RWPE2 (cell line): Measurements from ENCODE around the gene ABCA12.
"Not testable (repeated sequence)": the region's sequence is repeated elsewhere in the genome, so short reads cannot be mapped to it uniquely, and the experiment has no call there.

ENCODE experiments used
- ATAC-seq: fragments of 200-7000 bp; cut with Tn5 transposase; 3 replicates; pipeline ENCODE4 v1.9.1; 2021; ENCODE audit warnings: low read depth
- DNase-seq: peaks from one replicate; pipeline ENCODE4 v3.0.0-alpha.2; 2020; ENCODE audit warnings: low spot score
- H3K27ac ChIP-seq: fragments of 450-650 bp; 2 replicates; pipeline ENCODE4 v1.5.1; 2017; ENCODE audit warnings: mild to moderate bottlenecking; ENCODE audit not compliant: poor library complexity, severe bottlenecking
- H3K27me3 ChIP-seq: fragments of 250-450 bp; sonication (Bioruptor Pico); 2 replicates; pipeline ENCODE4 v1.5.1; 2021; ENCODE audit warnings: mild to moderate bottlenecking, moderate library complexity; ENCODE audit not compliant: insufficient read depth, poor library complexity, severe bottlenecking
- H3K36me3 ChIP-seq: fragments of 250-450 bp; sonication (Bioruptor Pico); 2 replicates; pipeline ENCODE4 v1.5.1; 2020; ENCODE audit warnings: low read depth, mild to moderate bottlenecking, moderate library complexity
- H3K4me1 ChIP-seq: fragments of 250-450 bp; sonication (Bioruptor Pico); 2 replicates; pipeline ENCODE4 v1.5.1; 2021; ENCODE audit warnings: mild to moderate bottlenecking, moderate library complexity; ENCODE audit not compliant: insufficient read depth, poor library complexity, severe bottlenecking
- H3K4me3 ChIP-seq: fragments of 250-450 bp; sonication (Bioruptor Pico); 2 replicates; pipeline ENCODE4 v1.5.1; 2021; ENCODE audit warnings: mild to moderate bottlenecking, moderate library complexity; ENCODE audit not compliant: severe bottlenecking
- H3K9me3 ChIP-seq: fragments of 250-450 bp; sonication (Bioruptor Pico); 2 replicates; pipeline ENCODE4 v1.5.1; 2021; ENCODE audit warnings: mild to moderate bottlenecking, moderate library complexity; ENCODE audit not compliant: severe bottlenecking
- CTCF ChIP-seq: fragments of 450-650 bp; IDR thresholded peaks from one replicate; pipeline ENCODE4 v1.5.1; 2017; ENCODE audit warnings: mild to moderate bottlenecking, moderate library complexity; ENCODE audit not compliant: poor library complexity, severe bottlenecking

The ABCA12 gene

GRCh38 chr2:215171151-215171550 lies 32.7 kb upstream of the ABCA12 start:
- TF ChIP-seq CTCF, result no peak
- no peak for DNase-seq
- peak; percentile 64 for ATAC-seq
- H3K27me3 ChIP-seq, result no peaks in the 10 kb centered on the region
- no peaks in the 10 kb centered on the region for H3K9me3 ChIP-seq
- H3K4me1 ChIP-seq, result peaks cover 6% of the 10 kb centered on the region
- H3K36me3 ChIP-seq, result no peaks in the 10 kb centered on the region
- no peak overlapping the region for H3K4me3 ChIP-seq
- H3K27ac ChIP-seq, result no peak overlapping the region

- H3K27ac ChIP-seq, H3K4me3 ChIP-seq, H3K9me3 ChIP-seq, ATAC-seq, H3K4me1 ChIP-seq, DNase-seq, H3K27me3 ChIP-seq, H3K36me3 ChIP-seq: not testable (repeated sequence)
These were observed 28.1 kb upstream of the ABCA12 start for GRCh38 chr2:215166505-215166904.

GRCh38 chr2:215163319-215163718 lies 24.9 kb upstream of the ABCA12 start:
- H3K4me1 ChIP-seq, H3K27ac ChIP-seq, H3K4me3 ChIP-seq, H3K36me3 ChIP-seq, DNase-seq, H3K27me3 ChIP-seq, H3K9me3 ChIP-seq, ATAC-seq: not testable (repeated sequence)

GRCh38 chr2:215161301-215161829 lies 22.9 kb upstream of the ABCA12 start:
- DNase-seq (no peak), ATAC-seq (no peak)
- Histone ChIP-seq H3K4me1 (no peaks in the 10 kb centered on the region), H3K4me3 (no peak overlapping the region), H3K36me3 (no peaks in the 10 kb centered on the region), H3K27me3 (no peaks in the 10 kb centered on the region), H3K9me3 (no peaks in the 10 kb centered on the region), H3K27ac (no peak overlapping the region)
- TF ChIP-seq CTCF, result no peak

- TF ChIP-seq CTCF, result no peak
- ATAC-seq, result no peak
- DNase-seq, result no peak
- Histone ChIP-seq H3K4me1 (no peaks in the 10 kb centered on the region), H3K4me3 (no peak overlapping the region), H3K36me3 (no peaks in the 10 kb centered on the region), H3K9me3 (no peaks in the 10 kb centered on the region), H3K27ac (no peak overlapping the region), H3K27me3 (no peaks in the 10 kb centered on the region)
These were observed 21.7 kb upstream of the ABCA12 start for GRCh38 chr2:215160081-215160480.

GRCh38 chr2:215156453-215156852 lies 18.0 kb upstream of the ABCA12 start:
- DNase-seq (no peak), ATAC-seq (no peak)
- Histone ChIP-seq H3K27ac (no peak overlapping the region), H3K9me3 (peaks cover 1% of the 10 kb centered on the region), H3K4me1 (no peaks in the 10 kb centered on the region), H3K4me3 (no peak overlapping the region), H3K36me3 (no peaks in the 10 kb centered on the region), H3K27me3 (no peaks in the 10 kb centered on the region)
- TF ChIP-seq CTCF, result no peak
